ENCODE measurements around the gene CNPY1. TPM values are rescaled to one million over a fixed set of nuclear protein-coding genes. Genes with fewer than 3 reads are reported as not detected.
A peak's percentile ranks its signal among the peaks of the same experiment; 100 is the strongest.

The CNPY1 gene
- total RNA-seq, 2 donors from 2014 or later: not detected

- peaks cover 71% of the 10 kb centered on the region for H3K27me3 Mint-ChIP-seq
- DNase-seq: no peak
- peaks cover 8% of the 10 kb centered on the region for H3K4me1 Mint-ChIP-seq
- no peaks in the 10 kb centered on the region for H3K9me3 ChIP-seq (ENCODE audit: control insufficient read depth, low read length, poor library complexity, severe bottlenecking)
- no peak overlapping the region for H3K27ac Mint-ChIP-seq
- H3K4me3 Mint-ChIP-seq: no peak overlapping the region
- no peak for ATAC-seq
- H3K36me3 Mint-ChIP-seq (ENCODE audit: low read depth): peaks cover 8% of the 10 kb centered on the region
These were observed 38.6 kb upstream of the CNPY1 start for GRCh38 chr7:155584763-155585531.

DNA sequence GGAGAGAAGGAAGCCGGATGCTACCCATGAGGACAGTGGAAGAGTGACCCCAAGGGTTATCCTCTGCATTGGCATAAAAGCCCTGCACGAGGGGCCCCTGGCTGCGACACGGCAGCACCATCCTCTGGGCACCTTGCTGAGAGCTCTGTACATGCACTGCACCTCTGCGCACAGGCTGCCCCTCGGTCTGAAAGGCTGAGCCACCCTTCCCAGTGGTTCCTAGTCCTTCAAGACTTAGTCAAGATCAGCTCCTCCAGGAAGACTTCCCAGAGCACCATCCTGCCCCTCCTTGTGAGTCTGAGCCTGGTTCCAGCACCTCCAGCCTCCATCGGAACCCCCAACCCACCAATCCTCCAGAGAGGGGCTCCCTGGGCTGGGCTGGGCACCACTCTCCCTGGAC, 37.9 kb upstream of the CNPY1 start:
- DNase-seq (no peak), ATAC-seq (no peak)
- Mint-ChIP-seq H3K36me3 (ENCODE audit: low read depth) (peaks cover 8% of the 10 kb centered on the region), H3K27me3 (peaks cover 72% of the 10 kb centered on the region), H3K4me1 (peaks cover 8% of the 10 kb centered on the region), H3K27ac (no peak overlapping the region), H3K4me3 (no peak overlapping the region)
- no peaks in the 10 kb centered on the region for H3K9me3 ChIP-seq (ENCODE audit: control insufficient read depth, low read length, poor library complexity, severe bottlenecking)

DNA sequence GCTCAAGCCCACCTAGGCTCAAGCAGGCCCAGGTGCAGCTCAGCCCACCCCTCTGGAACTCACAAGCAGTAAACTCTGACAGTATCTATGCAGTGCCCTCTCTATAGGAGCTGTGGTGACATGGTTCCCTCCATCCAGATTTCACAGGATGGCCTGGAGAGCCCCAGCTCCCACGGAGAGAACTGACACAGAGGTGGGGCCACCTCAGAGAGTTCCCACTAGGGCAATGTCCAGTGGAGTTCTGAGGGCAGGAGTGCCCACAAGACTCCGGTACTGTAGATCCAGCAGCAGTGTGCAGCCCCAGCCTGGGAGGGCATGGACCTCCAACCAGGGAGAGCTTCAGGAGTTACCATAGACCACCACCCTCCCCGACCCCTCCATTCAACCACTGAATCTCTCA, 37.3 kb upstream of the CNPY1 start:
- no peak overlapping the region for H3K4me3 Mint-ChIP-seq

GRCh38 chr7:155581954-155582353, 35.6 kb upstream of the CNPY1 start:
- DNase-seq (peak in 1 of 3 donors; percentile 4), ATAC-seq (no peak)
- Mint-ChIP-seq H3K4me1 (peaks cover 8% of the 10 kb centered on the region), H3K27ac (no peak overlapping the region), H3K27me3 (peaks cover 60% of the 10 kb centered on the region), H3K4me3 (no peak overlapping the region), H3K36me3 (ENCODE audit: low read depth) (peaks cover 6% of the 10 kb centered on the region)
- no peaks in the 10 kb centered on the region for H3K9me3 ChIP-seq (ENCODE audit: control insufficient read depth, low read length, poor library complexity, severe bottlenecking)

More for the DNA sequence above, 37.3 kb upstream of the CNPY1 start:
- peaks cover 8% of the 10 kb centered on the region for H3K36me3 Mint-ChIP-seq (ENCODE audit: low read depth)
- DNase-seq (no peak), ATAC-seq (no peak)
- peaks cover 69% of the 10 kb centered on the region for H3K27me3 Mint-ChIP-seq
- H3K4me1 Mint-ChIP-seq: peaks cover 8% of the 10 kb centered on the region
- no peak overlapping the region for H3K27ac Mint-ChIP-seq
- H3K9me3 ChIP-seq (ENCODE audit: control insufficient read depth, low read length, poor library complexity, severe bottlenecking): no peaks in the 10 kb centered on the region

- H3K27me3 Mint-ChIP-seq: peaks cover 58% of the 10 kb centered on the region
- DNase-seq (peak in 1 of 3 donors; percentile 2), ATAC-seq (no peak)
- H3K36me3 Mint-ChIP-seq (ENCODE audit: low read depth): peaks cover 6% of the 10 kb centered on the region
- peaks cover 8% of the 10 kb centered on the region for H3K4me1 Mint-ChIP-seq
- H3K4me3 Mint-ChIP-seq: no peak overlapping the region
- no peaks in the 10 kb centered on the region for H3K9me3 ChIP-seq (ENCODE audit: control insufficient read depth, low read length, poor library complexity, severe bottlenecking)
- H3K27ac Mint-ChIP-seq: no peak overlapping the region
These were observed 34.9 kb upstream of the CNPY1 start for GRCh38 chr7:155581107-155581830.

DNA sequence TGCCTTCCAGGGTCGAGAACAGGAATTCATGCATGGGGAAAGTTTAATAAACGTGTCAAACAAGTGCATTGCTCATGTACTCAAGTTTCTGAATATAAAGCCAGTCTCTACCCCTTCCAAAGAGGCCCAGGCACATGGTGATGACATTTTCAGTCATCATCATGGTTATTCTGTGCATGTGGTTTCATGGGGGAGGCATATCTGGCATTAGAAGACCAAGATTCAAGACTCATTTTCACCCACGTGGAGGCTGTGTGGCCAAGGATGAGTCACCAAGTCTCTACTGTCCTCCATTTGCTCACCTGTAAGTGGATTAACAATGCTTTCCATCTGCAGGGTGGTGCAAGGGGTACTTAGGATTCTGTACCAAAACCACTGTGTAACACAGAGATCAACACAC, 34.0 kb upstream of the CNPY1 start:
- H3K4me3 Mint-ChIP-seq: no peak overlapping the region
- peaks cover 49% of the 10 kb centered on the region for H3K27me3 Mint-ChIP-seq
- ATAC-seq (no peak), DNase-seq (peak in 1 of 3 donors; percentile 3)
- no peak overlapping the region for H3K27ac Mint-ChIP-seq
- peaks cover 5% of the 10 kb centered on the region for H3K4me1 Mint-ChIP-seq
- H3K36me3 Mint-ChIP-seq (ENCODE audit: low read depth): peaks cover 3% of the 10 kb centered on the region
- H3K9me3 ChIP-seq (ENCODE audit: control insufficient read depth, low read length, poor library complexity, severe bottlenecking): no peaks in the 10 kb centered on the region

DNA sequence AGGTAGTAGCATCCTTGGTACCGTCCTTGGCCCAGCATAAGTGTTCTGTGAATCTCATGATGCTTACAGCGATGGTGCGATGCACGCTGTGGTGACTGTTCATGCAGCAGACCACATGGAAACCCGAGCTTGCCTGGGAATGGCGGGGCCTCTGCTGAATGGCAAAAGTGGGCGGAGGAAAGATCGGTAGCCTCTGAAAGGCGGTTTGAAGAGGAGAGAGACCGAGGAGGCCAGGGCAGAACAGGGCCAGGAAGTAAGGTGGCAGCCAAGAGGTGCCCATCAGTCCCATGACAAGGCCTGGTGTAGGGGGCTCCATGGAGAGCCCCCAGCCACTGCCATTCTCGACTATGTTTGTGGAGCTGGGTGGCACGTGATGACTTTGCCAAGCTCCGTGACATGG, 33.2 kb upstream of the CNPY1 start:
- Mint-ChIP-seq H3K4me3 (no peak overlapping the region), H3K27ac (no peak overlapping the region), H3K4me1 (peaks cover 4% of the 10 kb centered on the region), H3K36me3 (ENCODE audit: low read depth) (peaks cover 2% of the 10 kb centered on the region), H3K27me3 (peaks cover 45% of the 10 kb centered on the region)
- H3K9me3 ChIP-seq (ENCODE audit: control insufficient read depth, low read length, poor library complexity, severe bottlenecking): no peaks in the 10 kb centered on the region
- DNase-seq: peak in 1 of 3 donors; percentile 3
- no peak for ATAC-seq

- Mint-ChIP-seq H3K27me3 (peaks cover 40% of the 10 kb centered on the region), H3K4me1 (peaks cover 3% of the 10 kb centered on the region), H3K36me3 (ENCODE audit: low read depth) (peaks cover 1% of the 10 kb centered on the region), H3K4me3 (no peak overlapping the region), H3K27ac (no peak overlapping the region)
- ATAC-seq (no peak), DNase-seq (no peak)
- H3K9me3 ChIP-seq (ENCODE audit: control insufficient read depth, low read length, poor library complexity, severe bottlenecking): no peaks in the 10 kb centered on the region
These were observed 31.7 kb upstream of the CNPY1 start for GRCh38 chr7:155578016-155578415.

GRCh38 chr7:155577509-155577905, 31.1 kb upstream of the CNPY1 start:
- Mint-ChIP-seq H3K4me3 (no peak overlapping the region), H3K27ac (no peak overlapping the region), H3K27me3 (peaks cover 45% of the 10 kb centered on the region), H3K4me1 (peaks cover 2% of the 10 kb centered on the region), H3K36me3 (ENCODE audit: low read depth) (no peaks in the 10 kb centered on the region)
- ATAC-seq (no peak), DNase-seq (no peak)
- H3K9me3 ChIP-seq (ENCODE audit: control insufficient read depth, low read length, poor library complexity, severe bottlenecking): no peaks in the 10 kb centered on the region

DNA sequence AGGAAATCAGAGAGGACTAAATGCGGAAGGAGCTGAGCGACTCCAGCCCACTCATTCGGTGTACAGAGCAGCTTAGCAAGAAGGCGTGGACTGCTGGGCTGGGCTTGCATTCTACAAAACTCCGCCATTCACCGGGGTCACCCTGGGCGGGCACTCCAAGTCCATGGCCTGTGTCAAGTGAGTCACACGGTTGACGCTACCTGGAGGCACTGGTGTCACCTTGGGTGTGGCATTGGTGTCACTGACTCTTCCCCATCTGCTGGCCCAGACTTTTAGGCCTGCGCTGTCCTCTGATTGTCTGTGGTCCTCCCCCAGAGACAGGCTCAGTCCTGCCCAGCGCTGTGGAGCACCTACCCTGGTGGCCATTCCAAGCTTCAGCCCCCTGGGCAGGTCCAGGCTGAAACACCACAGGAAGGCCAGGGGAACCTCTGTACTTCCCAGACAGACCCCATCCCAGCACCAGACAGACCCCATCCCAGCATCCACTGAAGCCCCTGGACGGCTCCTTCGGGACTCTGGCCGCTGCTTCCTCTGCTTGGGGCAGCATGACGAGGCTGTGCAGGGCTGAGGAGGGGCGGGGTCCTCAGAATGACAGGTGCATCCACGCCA, 30.6 kb upstream of the CNPY1 start:
- no peak for ATAC-seq
- H3K4me3 Mint-ChIP-seq: no peak overlapping the region

GRCh38 chr7:155576416-155576815, 30.1 kb upstream of the CNPY1 start:
- DNase-seq: no peak
- ATAC-seq: no peak
- Mint-ChIP-seq H3K4me3 (no peak overlapping the region), H3K36me3 (ENCODE audit: low read depth) (no peaks in the 10 kb centered on the region), H3K27me3 (peaks cover 55% of the 10 kb centered on the region), H3K27ac (no peak overlapping the region), H3K4me1 (peaks cover 2% of the 10 kb centered on the region)
- no peaks in the 10 kb centered on the region for H3K9me3 ChIP-seq (ENCODE audit: control insufficient read depth, low read length, poor library complexity, severe bottlenecking)

More for the DNA sequence above, 30.6 kb upstream of the CNPY1 start:
- no peak overlapping the region for H3K27ac Mint-ChIP-seq
- H3K27me3 Mint-ChIP-seq: peaks cover 50% of the 10 kb centered on the region
- no peak for DNase-seq
- H3K9me3 ChIP-seq (ENCODE audit: control insufficient read depth, low read length, poor library complexity, severe bottlenecking): no peaks in the 10 kb centered on the region
- H3K36me3 Mint-ChIP-seq (ENCODE audit: low read depth): no peaks in the 10 kb centered on the region
- H3K4me1 Mint-ChIP-seq: peaks cover 2% of the 10 kb centered on the region

GRCh38 chr7:155574556-155575290, 28.4 kb upstream of the CNPY1 start:
- no peak overlapping the region for H3K4me3 Mint-ChIP-seq
- H3K27me3 Mint-ChIP-seq: peaks cover 48% of the 10 kb centered on the region
- no peak for DNase-seq
- no peaks in the 10 kb centered on the region for H3K9me3 ChIP-seq (ENCODE audit: control insufficient read depth, low read length, poor library complexity, severe bottlenecking)
- no peaks in the 10 kb centered on the region for H3K36me3 Mint-ChIP-seq (ENCODE audit: low read depth)
- no peak overlapping the region for H3K27ac Mint-ChIP-seq
- no peak for ATAC-seq
- H3K4me1 Mint-ChIP-seq: peaks cover 4% of the 10 kb centered on the region

Data from T-helper 17 cell (primary cell).